Keratinocyte (primary cell): ENCODE data around the gene BRSK2.

Experiments used
- CTCF ChIP-seq, 3 experiments: IDR thresholded peaks in 1 of 3; conservative IDR thresholded peaks in 1 of 3; optimal IDR thresholded peaks in 1 of 3; 2 replicates in 2 of 3; 3 replicates in 1 of 3; pipeline versions ENCODE3 to v1.5.1; 2011; ENCODE audit warnings: low read length in 3 of 3, mild to moderate bottlenecking in 3 of 3, moderate library complexity in 2 of 3, control low read depth in 1 of 3, inconsistent platforms in 1 of 3; ENCODE audit not compliant: insufficient read depth in 2 of 3; ENCODE audit errors: extremely low read depth in 1 of 3
- EZH2 ChIP-seq: IDR thresholded peaks from one replicate; pipeline ENCODE4 v1.6.1; 2012; ENCODE audit warnings: inconsistent platforms, mild to moderate bottlenecking, low read length, moderate library complexity

GRCh38 chr11:1440066-1440465, 50.3 kb downstream of the BRSK2 start:
- TF ChIP-seq CTCF (optimal IDR thresholded peaks at IDR 0.05 in 1 of 3, IDR thresholded peaks at IDR 0.05 in 1 of 3, conservative IDR thresholded peaks at IDR 0.05 in 1 of 3; ENCODE audit: extremely low read depth in 1 of 3, insufficient read depth in 2 of 3, low read length in 3 of 3) (no peak), EZH2 (no peak)
